ENCODE measurements around the gene MAP9. TPM values are rescaled to one million over a fixed set of nuclear protein-coding genes. Genes with fewer than 3 reads are reported as not detected.
A peak's percentile ranks its signal among the peaks of the same experiment; 100 is the strongest.

MAP9 gene
- total RNA-seq, 1 donor from 2014 or later: 34.2 TPM

DNA sequence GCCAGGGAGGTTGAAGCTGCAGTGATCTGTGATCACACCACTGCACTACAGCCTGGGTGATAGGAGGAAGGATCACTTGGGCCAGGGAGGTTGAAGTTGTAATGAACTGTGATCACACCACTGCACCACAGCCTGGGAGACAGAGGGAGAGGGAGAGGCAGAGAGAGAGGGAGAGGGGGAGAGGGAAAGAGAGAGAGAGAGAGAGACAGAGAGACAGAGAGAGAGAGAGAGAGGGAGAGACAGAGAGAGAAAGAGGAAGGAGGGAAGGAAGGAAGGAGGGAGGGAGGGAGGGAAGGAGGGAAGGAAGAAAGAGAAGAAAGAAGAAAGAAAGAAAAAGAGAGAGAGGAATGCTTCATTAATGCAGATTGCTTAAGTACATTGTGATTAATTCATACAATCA is 15.2 kb upstream of the MAP9 start:
- H3K36me3 Mint-ChIP-seq (ENCODE audit: insufficient read depth): no peaks in the 10 kb centered on the region
- H3K27ac Mint-ChIP-seq: no peak overlapping the region
- no peak overlapping the region for H3K4me3 Mint-ChIP-seq (ENCODE audit: low read depth)
- no peaks in the 10 kb centered on the region for H3K9me3 Mint-ChIP-seq (ENCODE audit: low read depth)
- no peaks in the 10 kb centered on the region for H3K4me1 Mint-ChIP-seq (ENCODE audit: low read depth)
- TF ChIP-seq, protein P1, sequence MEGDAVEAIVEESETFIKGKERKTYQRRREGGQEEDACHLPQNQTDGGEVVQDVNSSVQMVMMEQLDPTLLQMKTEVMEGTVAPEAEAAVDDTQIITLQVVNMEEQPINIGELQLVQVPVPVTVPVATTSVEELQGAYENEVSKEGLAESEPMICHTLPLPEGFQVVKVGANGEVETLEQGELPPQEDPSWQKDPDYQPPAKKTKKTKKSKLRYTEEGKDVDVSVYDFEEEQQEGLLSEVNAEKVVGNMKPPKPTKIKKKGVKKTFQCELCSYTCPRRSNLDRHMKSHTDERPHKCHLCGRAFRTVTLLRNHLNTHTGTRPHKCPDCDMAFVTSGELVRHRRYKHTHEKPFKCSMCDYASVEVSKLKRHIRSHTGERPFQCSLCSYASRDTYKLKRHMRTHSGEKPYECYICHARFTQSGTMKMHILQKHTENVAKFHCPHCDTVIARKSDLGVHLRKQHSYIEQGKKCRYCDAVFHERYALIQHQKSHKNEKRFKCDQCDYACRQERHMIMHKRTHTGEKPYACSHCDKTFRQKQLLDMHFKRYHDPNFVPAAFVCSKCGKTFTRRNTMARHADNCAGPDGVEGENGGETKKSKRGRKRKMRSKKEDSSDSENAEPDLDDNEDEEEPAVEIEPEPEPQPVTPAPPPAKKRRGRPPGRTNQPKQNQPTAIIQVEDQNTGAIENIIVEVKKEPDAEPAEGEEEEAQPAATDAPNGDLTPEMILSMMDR (IDR thresholded peaks at IDR 0.05; ENCODE audit: unreplicated experiment): no peak
- H3K27me3 Mint-ChIP-seq: no peaks in the 10 kb centered on the region
- DNase-seq (ENCODE audit: low spot score, unreplicated experiment): no peak

GRCh38 chr4:155388162-155388561 is 11.4 kb upstream of the MAP9 start:
- TF ChIP-seq, protein P1 (IDR thresholded peaks at IDR 0.05; ENCODE audit: unreplicated experiment): no peak
- no peak for DNase-seq (ENCODE audit: low spot score, unreplicated experiment)
- no peak overlapping the region for H3K27ac Mint-ChIP-seq
- no peaks in the 10 kb centered on the region for H3K9me3 Mint-ChIP-seq (ENCODE audit: low read depth)
- H3K36me3 Mint-ChIP-seq (ENCODE audit: insufficient read depth): no peaks in the 10 kb centered on the region
- H3K4me1 Mint-ChIP-seq (ENCODE audit: low read depth): peaks cover 4% of the 10 kb centered on the region
- no peaks in the 10 kb centered on the region for H3K27me3 Mint-ChIP-seq
- H3K4me3 Mint-ChIP-seq (ENCODE audit: low read depth): no peak overlapping the region

DNA sequence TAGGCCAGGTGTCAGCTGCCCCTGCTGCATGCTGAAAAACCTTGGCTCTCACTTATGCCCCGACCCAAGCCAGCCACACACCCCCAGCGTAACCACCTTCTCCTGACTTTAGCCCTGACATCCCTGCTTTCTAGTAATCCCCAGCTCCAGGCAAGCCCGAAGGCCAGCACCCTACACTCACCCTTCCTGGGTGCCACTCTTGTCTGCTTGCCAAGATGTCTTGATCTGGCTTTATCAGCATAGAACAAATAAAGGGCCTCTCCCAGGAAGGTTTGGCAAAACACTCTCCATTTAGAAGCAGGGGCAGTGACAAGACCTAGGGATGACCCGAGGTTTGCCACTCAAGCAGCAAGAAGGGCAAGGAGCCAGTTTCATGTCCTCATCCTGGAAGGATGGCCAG is 6.8 kb upstream of the MAP9 start:
- Mint-ChIP-seq H3K4me3 (ENCODE audit: low read depth) (no peak overlapping the region), H3K27me3 (no peaks in the 10 kb centered on the region), H3K4me1 (ENCODE audit: low read depth) (peaks cover 4% of the 10 kb centered on the region), H3K27ac (peak overlapping the region; percentile 40), H3K36me3 (ENCODE audit: insufficient read depth) (no peaks in the 10 kb centered on the region), H3K9me3 (ENCODE audit: low read depth) (no peaks in the 10 kb centered on the region)
- TF ChIP-seq, protein P1 (IDR thresholded peaks at IDR 0.05; ENCODE audit: unreplicated experiment): no peak
- DNase-seq (ENCODE audit: low spot score, unreplicated experiment): no peak

DNA sequence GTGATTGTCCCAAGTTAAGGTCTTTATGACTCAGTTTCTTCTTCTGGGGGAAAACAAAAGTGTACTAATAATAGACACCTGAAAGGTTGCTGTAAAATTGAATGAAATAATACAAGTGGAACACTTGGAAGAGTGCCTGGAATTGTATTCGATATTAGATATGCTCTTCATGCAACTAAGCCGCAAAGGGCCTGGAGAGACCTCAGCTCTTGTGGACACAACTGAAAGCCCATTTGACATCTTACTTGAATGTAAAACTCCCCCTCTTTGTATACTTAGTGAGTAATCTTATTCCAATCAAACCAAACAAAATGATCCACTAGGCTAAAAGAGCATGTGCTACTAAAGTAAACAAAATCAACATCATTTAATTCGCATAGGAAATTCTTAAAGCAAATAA is 511 bp upstream of the MAP9 start:
- DNase-seq (ENCODE audit: low spot score, unreplicated experiment): no peak
- Mint-ChIP-seq H3K27ac (no peak overlapping the region), H3K27me3 (no peaks in the 10 kb centered on the region), H3K4me3 (ENCODE audit: low read depth) (peak overlapping the region; percentile 89), H3K36me3 (ENCODE audit: insufficient read depth) (no peaks in the 10 kb centered on the region), H3K4me1 (ENCODE audit: low read depth) (peaks cover 14% of the 10 kb centered on the region), H3K9me3 (ENCODE audit: low read depth) (peaks cover 10% of the 10 kb centered on the region)
- TF ChIP-seq, protein P1 (IDR thresholded peaks at IDR 0.05; ENCODE audit: unreplicated experiment): no peak

DNA sequence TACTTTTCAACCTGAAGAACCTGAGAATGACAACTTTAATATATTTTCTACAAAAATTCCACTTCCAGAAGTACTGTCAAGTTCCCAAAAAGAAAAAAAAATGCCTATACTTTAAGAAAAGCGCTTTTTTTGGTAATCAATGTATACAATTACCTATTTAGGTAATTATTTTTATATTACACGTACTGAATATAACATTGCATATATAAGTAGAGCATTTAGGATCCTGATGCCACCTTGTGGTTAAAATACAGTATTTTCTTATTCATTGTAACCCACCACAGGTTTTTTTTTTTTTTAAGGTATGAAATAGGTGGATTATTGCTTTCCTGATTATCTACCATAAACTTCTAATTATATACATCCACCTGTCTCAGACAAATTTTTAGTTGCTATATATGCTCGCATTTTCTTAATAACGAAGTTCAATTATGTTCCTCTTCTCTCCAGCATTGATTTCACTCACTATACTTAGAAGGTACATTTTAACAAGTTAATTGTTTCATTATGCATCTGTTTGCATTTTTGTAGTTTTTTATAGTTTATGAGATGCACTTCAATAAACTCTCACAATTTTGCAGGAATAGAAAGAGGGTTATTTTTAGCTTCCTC is 5.2 kb downstream of the MAP9 start:
- no peaks in the 10 kb centered on the region for H3K9me3 Mint-ChIP-seq (ENCODE audit: low read depth)
- H3K4me3 Mint-ChIP-seq (ENCODE audit: low read depth): no peak overlapping the region
- peaks cover 14% of the 10 kb centered on the region for H3K4me1 Mint-ChIP-seq (ENCODE audit: low read depth)
- TF ChIP-seq, protein P1 (IDR thresholded peaks at IDR 0.05; ENCODE audit: unreplicated experiment): peak; percentile 69
- H3K36me3 Mint-ChIP-seq (ENCODE audit: insufficient read depth): peaks cover 19% of the 10 kb centered on the region
- no peak for DNase-seq (ENCODE audit: low spot score, unreplicated experiment)
- no peaks in the 10 kb centered on the region for H3K27me3 Mint-ChIP-seq
- no peak overlapping the region for H3K27ac Mint-ChIP-seq

All from progenitor cell of endocrine pancreas (in vitro differentiated cells).